T-helper 22 cell (primary cell): ENCODE measurements around the gene BTBD9.

ENCODE experiments used
- DNase-seq: peaks from one replicate; pipeline ENCODE4 v3.0.0-alpha.2; 2020; ENCODE audit warnings: low read depth

BTBD9 gene

DNA sequence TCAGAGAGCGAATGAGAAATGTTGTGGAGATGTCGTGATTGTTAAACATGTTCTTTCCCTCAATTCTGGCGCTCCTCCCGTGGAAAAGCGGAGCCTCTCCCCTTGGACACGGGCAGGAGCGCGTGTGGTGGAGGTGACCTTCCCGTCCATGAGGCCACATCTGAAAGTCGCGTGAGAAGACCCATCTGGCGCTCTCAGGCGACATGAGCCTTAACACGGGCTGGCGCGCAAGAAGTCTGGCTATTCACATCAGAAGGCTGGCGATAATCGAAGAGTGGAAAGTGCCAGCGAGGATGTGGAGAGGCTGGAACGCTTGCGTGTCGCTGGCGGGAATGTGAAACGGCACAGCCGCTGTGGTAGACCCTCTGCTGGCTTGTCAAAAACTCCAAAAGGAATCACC is 478.9 kb downstream of the BTBD9 start:
- DNase-seq, result no peak

- no peak for DNase-seq
Observed at GRCh38 chr6:38159596-38159995, 480.1 kb downstream of the BTBD9 start.

DNA sequence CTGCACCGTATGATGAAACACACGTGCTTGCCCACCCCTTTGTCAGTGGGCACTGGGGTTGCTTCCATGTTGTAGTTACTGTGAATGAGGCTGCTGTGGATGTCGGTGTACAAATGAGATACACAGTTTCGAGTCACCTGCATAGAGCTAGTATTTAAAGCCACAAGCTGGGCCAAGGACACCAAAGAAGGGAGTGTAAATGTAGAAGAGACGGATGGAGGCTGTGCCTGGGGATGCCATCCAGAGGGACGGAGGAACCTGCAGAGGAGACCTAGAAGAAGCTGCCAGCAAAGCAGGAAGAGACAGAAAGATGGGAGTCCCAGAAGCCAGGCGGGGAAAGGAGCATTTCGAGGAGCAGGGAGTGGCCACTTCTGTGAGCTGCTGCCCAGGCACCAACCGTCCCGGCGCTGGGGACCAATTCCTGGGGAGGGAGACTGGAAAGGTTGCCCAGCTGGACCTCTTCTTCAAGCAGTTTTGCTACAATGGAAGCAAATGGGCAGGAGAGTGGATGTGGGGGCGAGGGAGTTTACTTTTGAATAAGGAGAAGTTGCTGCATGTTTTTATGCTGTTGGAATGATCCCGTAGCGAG is 480.9 kb downstream of the BTBD9 start:
- DNase-seq, result no peak

- no peak for DNase-seq
Observed at GRCh38 chr6:38157905-38158304, 481.8 kb downstream of the BTBD9 start.

- no peak for DNase-seq
Observed at GRCh38 chr6:38156818-38157565, 482.7 kb downstream of the BTBD9 start.

DNA sequence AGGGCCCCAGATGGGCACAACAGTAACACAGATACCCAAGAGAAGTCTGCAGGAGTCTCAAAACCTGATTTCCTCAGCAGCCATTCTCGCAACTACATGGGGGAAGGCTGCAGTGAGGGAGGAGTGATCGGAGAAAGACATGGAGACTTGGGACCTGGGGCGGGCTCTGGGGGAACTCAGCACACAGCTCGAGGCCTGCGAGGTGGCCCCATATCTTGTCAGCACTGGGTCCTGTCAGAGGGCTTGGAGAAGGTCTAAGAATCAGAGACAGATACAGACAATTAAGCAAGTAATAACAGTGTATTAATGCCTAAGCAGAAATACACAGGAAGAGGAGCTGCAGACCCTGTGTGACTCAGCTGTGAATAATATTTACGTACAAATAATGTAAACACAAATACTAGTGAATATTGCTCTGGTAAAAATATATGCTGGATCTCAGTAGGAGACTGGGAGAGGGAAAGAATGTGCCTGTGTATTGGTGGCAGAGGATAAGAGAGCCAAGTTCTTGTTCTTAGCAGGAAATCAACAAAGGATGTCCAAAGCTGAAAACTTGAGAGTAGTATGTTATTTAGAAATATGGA is 484.0 kb downstream of the BTBD9 start:
- DNase-seq, result no peak

DNA sequence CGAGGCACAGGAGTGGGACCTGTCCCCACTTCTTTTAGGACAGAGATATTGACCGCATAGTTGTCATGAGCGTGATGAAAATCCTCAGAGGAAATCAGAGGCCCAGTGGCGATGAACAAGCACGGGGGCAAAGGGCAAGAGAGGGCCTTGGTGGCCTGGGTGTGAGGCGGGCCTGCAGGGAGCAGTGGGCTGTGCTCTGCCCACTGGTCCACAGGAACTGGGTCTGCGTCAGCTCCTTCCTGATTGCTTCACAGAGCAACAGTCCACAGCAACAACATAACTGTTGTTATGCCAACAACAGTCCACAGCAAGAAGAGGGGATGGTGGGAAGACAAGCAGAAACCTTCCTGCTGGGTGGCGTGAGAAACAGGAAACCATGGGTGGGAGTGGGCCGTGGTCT is 484.6 kb downstream of the BTBD9 start:
- no peak for DNase-seq

DNA sequence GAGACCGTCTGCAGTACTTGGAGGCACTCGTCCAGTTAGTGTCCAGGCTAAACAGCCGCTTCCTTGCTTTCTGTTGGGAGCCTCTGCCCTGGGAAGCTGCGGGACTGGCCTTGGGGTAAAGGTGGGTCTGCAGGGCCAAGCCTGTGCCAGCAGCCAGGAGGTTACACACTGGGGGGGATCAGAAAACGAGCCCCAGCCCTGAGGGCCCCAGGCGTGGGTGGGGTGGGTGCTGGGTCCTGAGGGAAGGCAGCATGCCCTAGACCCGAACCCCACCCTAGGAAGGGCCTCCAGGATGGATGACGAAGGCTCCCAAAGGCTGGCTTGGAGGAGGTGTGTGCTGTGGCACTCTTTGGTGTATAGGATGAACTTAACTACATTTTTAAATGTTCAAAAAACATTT is 485.0 kb downstream of the BTBD9 start:
- DNase-seq, result no peak

DNA sequence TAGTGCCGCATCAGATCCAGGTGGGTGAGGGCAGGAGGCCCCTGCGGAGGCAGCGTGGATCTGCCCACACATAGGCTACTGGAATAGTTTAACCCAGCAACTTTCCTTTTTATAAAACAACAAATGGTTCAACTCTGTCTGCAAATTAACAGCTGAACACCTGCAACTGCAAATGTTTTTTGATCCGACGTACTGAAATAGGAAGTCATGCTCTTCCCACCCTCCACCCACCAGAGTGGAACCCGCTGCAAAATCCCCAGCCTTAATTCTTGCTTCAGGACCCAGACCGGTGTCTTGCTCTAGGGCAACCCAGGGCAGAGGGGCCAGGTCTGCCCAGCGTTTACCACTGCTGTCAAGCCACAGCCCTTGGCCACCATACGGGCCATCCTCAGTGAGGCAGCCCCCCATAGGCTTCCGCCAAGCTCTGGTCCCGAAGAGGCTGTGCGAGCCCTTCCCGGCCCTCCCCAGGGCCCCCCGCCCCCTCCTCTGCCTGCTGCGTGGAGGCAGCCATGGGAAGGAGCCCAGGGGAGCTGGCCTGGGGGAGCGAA is 485.9 kb downstream of the BTBD9 start:
- DNase-seq, result no peak

- no peak for DNase-seq
Observed at GRCh38 chr6:38153076-38153797, 486.5 kb downstream of the BTBD9 start.

DNA sequence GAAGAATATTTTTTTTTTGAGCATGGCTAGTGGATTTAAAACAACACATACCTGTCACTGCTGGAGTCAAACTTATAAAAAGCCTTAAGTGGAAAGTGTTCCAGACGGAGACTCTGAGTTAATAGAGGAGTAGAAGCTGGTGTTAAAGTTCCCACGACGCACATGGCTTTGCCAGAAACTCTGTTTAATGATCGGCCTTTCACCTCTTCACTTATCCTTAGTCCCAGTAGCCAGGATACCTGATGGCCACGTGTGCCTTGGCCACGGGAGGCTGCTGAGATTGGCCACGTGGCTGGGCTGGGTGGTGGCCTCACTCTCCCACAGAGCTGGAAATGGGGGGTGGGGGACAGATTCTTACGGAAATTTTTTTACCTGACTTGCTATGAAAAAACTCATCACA is 487.1 kb downstream of the BTBD9 start:
- DNase-seq, result no peak

GRCh38 chr6:38151580-38152500 is 487.9 kb downstream of the BTBD9 start:
- DNase-seq, result no peak

GRCh38 chr6:38150681-38151296 is 488.9 kb downstream of the BTBD9 start:
- no peak for DNase-seq

DNA sequence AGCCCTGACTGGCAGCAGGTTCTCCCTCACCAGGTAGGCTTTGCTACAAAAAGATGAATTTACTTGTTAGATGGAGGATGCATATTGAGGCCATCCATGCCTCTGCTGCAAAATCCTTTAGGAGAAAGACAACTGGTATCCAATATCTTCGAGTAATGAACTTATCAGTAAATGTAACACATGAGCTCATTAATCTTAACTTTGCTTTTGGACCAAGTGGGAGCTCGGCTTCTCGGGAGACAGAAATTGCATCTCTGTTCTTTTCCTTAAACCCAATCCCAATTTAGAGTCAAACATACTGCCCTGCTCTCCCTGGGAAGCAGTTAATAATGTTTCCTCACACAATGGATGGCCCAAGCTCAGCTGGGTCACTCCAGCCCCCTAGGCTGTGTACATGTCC is 489.7 kb downstream of the BTBD9 start:
- no peak for DNase-seq

DNA sequence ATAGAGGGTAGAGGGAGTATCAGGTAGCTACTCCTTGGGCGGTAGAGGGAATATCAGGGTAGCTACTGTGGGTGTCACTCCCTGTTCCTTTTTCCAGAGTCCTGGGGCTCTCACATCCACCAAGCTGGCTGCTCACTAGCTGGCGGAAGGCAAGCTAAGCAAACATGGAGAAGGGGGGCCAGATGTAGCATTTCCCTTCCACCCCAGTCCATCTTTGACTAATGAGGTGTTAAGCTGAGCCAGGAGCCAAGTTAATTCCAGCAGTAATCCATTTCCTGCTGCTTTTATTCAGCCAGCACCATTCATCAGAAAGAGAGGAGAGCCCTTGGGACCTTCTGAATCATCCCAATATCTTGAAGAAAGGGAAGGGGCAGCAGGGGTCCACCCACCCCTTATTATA is 490.2 kb downstream of the BTBD9 start:
- DNase-seq, result no peak

DNA sequence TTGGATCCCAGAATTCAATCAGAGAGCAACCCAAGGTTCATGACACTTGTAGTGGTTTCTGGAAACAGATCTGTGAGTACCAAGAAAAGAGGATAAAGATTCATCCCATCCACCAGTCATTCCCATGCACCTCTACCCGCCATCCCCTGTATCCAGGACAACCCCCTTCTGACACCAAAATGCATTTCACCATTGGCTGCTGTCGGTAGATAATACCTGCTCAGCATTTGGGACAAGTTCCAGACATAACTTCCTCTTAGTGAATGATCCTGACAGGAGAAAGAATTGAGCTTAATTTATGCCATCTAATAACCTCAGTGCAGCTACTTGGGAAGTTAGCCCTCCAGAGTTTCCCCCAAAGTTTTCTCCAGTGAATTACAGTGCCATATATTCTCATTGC is 491.1 kb downstream of the BTBD9 start:
- no peak for DNase-seq

- no peak for DNase-seq
Observed at GRCh38 chr6:38146734-38147027, 493.0 kb downstream of the BTBD9 start.

- DNase-seq, result no peak
Observed at GRCh38 chr6:38146021-38146733, 493.6 kb downstream of the BTBD9 start.

DNA sequence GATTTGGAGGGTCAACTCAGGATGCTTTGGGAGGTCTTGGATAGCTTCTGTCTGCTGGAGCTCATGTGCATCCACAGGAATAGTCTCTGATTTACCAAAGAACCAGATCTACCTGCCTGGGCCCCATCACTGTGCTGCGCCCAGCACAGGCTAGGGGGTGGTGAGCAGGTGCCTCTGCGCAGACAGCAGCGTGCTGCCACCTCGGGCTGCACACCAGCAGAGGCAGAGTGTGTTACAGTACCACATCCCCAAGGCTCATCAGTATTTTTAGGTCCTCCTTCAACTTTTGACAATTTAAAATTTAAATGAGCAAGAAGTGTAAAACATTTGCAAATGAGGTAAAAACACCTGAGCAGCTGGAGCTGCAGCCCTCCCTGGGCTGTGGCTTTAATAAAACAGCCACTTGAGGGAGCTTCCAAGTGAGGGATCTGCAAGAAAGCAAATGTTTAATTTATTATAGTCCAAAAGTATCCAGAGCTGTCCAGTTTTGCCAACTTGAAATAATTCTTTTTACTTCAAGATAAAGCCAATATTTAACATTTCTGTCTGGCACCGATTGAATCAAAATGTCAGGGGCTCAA is 495.3 kb downstream of the BTBD9 start:
- no peak for DNase-seq
